HepG2 (cell line): ENCODE results near the gene NUP214. TPM values are rescaled to one million over a fixed set of nuclear protein-coding genes. Genes with fewer than 3 reads are reported as not detected.

Experiments
- ATAC-seq: fragments of 200-7000 bp; cut with Tn5 transposase; 3 replicates; pipeline ENCODE4 v1.9.1; 2020; ENCODE audit warnings: mild to moderate bottlenecking, moderate library complexity
- BruUV-seq: library from RNA; stranded (reverse); fragments of 400-500 nt; replicated peaks from 2 replicates; lab custom pipeline; 2021; lab: Mats Ljungman, UMichigan
- CTCF ChIA-PET: fragments of 300-600 bp; formaldehyde crosslinking; extraction: SDS; loops from one replicate; lab custom pipeline; 2021; ENCODE audit warnings: low total read pairs, inconsistent platforms, low intra/inter-chr PET ratio; lab: Yijun Ruan, JAX
- POLR2A ChIA-PET: fragments of 350-600 bp; sonication (Branson Sonifier 250); formaldehyde crosslinking; loops from one replicate; lab custom pipeline; 2020; ENCODE audit warnings: antibody characterized with exemption, inconsistent platforms; lab: Yijun Ruan, JAX
- DNase-seq: peaks from one replicate; pipeline ENCODE4 v3.0.0-alpha.2; 2015; ENCODE audit warnings: low spot score
- FAIRE-seq: peaks from 3 replicates; lab custom pipeline; 2011; peaks lifted over from hg19 to GRCh38; lab: Jason Lieb, UNC
- H2AFZ ChIP-seq: one replicate; pipeline ENCODE4 v1.6.1; 2011; ENCODE audit warnings: low read length, inconsistent platforms
- H3K27ac ChIP-seq: fragments of 300-600 bp; 3 replicates; pipeline ENCODE4 v1.8.0; 2011; ENCODE audit warnings: mixed run types, mild to moderate bottlenecking, mixed read lengths, low read length, inconsistent platforms; ENCODE audit not compliant: insufficient read depth; ENCODE audit errors: extremely low read length
- H3K27me3 ChIP-seq, 2 experiments: fragments of 200-600 bp in 1 of 2; 2 replicates in 1 of 2; 3 replicates in 1 of 2; pipeline versions ENCODE4 v1.6.0 to v1.8.0; 2011; ENCODE audit warnings: low read length in 2 of 2, mild to moderate bottlenecking in 2 of 2, moderate library complexity in 2 of 2, inconsistent platforms in 1 of 2; ENCODE audit not compliant: insufficient read depth in 2 of 2, control insufficient read depth in 1 of 2
- H3K36me3 ChIP-seq, 2 experiments: fragments of 200-600 bp in 1 of 2; replicated peaks in 1 of 2; 2 replicates in 1 of 2; 3 replicates in 1 of 2; pipeline versions ENCODE4 v1.5.1 to v1.8.0; 2011; ENCODE audit warnings: low read length in 2 of 2, inconsistent platforms in 1 of 2; ENCODE audit not compliant: insufficient read depth in 2 of 2, control insufficient read depth in 1 of 2
- H3K4me1 ChIP-seq: 2 replicates; pipeline ENCODE4 v1.5.1; 2012; ENCODE audit warnings: low read length, inconsistent platforms; ENCODE audit not compliant: insufficient read depth
- H3K4me2 ChIP-seq: 2 replicates; pipeline ENCODE4 v1.6.0; 2011; ENCODE audit warnings: low read depth, low read length, inconsistent platforms
- H3K4me3 ChIP-seq, 3 experiments: fragments of 200-600 bp in 1 of 3; sonication (generic), shearing (Covaris generic) in 1 of 3; replicated peaks in 1 of 3; 2 replicates each; pipeline ENCODE4 v1.5.1; 2011 to 2016; ENCODE audit warnings: low read length in 3 of 3, inconsistent platforms in 2 of 3, low read depth in 2 of 3, mild to moderate bottlenecking in 2 of 3, control low read depth in 1 of 3, mixed read lengths in 1 of 3; ENCODE audit not compliant: insufficient read depth in 1 of 3
- H3K79me2 ChIP-seq: one replicate; pipeline ENCODE4 v1.6.1; 2011; ENCODE audit warnings: low read length, inconsistent platforms; ENCODE audit not compliant: insufficient read depth
- H3K9ac ChIP-seq: 2 replicates; pipeline ENCODE4 v1.6.0; 2011; ENCODE audit warnings: mild to moderate bottlenecking, low read depth, low read length, inconsistent platforms; ENCODE audit not compliant: insufficient read depth
- H3K9me3 ChIP-seq: 2 replicates; pipeline ENCODE4 v1.5.1; 2012; ENCODE audit warnings: mild to moderate bottlenecking, low read length
- H4K20me1 ChIP-seq: 2 replicates; pipeline ENCODE4 v1.6.0; 2011; ENCODE audit warnings: inconsistent platforms, mild to moderate bottlenecking, low read length, moderate library complexity; ENCODE audit not compliant: insufficient read depth
- CBX1 ChIP-seq: IDR thresholded peaks from one replicate; pipeline ENCODE4 v1.6.1; 2016; ENCODE audit warnings: antibody characterized with exemption, low read depth
- FIP1L1 ChIP-seq: fragments of 200-400 bp; formaldehyde crosslinking; IDR thresholded peaks from 2 replicates; pipeline ENCODE4 v1.6.1; 2018; ENCODE audit warnings: low read depth, mild to moderate bottlenecking, low read length, moderate library complexity, borderline replicate concordance; ENCODE audit not compliant: insufficient read depth
- FOXA1 ChIP-seq, 2 experiments: fragments of 450-650 bp in 1 of 2; sonication (generic) in 1 of 2; formaldehyde crosslinking in 1 of 2; IDR thresholded peaks; 2 replicates each; pipeline versions ENCODE4 v1.4.0 to v1.6.1; 2016 to 2020; ENCODE audit warnings: missing genetic modification reagents in 1 of 2
- FOXA3 ChIP-seq: IDR thresholded peaks from 2 replicates; pipeline ENCODE4 v1.6.1; 2016; ENCODE audit warnings: missing genetic modification reagents, missing compliant biosample characterization
- HHEX ChIP-seq: IDR thresholded peaks from 2 replicates; pipeline ENCODE4 v1.6.1; 2016; ENCODE audit warnings: control low read depth
- JUND ChIP-seq: sonication (generic); formaldehyde crosslinking; IDR thresholded peaks from 2 replicates; pipeline ENCODE4 v1.8.0; 2022; ENCODE audit warnings: mild to moderate bottlenecking, missing genetic modification reagents
- KLF9 ChIP-seq: IDR thresholded peaks from 2 replicates; pipeline ENCODE4 v1.6.1; 2016; ENCODE audit warnings: low read depth
- NFE2L2 ChIP-seq: fragments of 150-350 bp; IDR thresholded peaks from 2 replicates; pipeline ENCODE4 v1.6.1; 2014; ENCODE audit warnings: low read length
- SNRNP70 ChIP-seq: fragments of 200-400 bp; formaldehyde crosslinking; IDR thresholded peaks from 2 replicates; pipeline ENCODE4 v1.6.1; 2017; ENCODE audit warnings: mild to moderate bottlenecking, low read depth, low read length, moderate library complexity
- TOPORS ChIP-seq: sonication (generic); formaldehyde crosslinking; IDR thresholded peaks from 2 replicates; pipeline ENCODE4 v1.8.0; 2023; ENCODE audit warnings: mild to moderate bottlenecking, missing genetic modification reagents
- ZNF570 ChIP-seq: sonication (generic); formaldehyde crosslinking; IDR thresholded peaks from 2 replicates; pipeline ENCODE4 v1.4.0; 2020; ENCODE audit warnings: mild to moderate bottlenecking, missing genetic modification reagents, borderline replicate concordance
- ZNF713 ChIP-seq: sonication (generic); formaldehyde crosslinking; IDR thresholded peaks from 2 replicates; pipeline ENCODE4 v1.4.0; 2020; ENCODE audit warnings: mild to moderate bottlenecking, missing genetic modification reagents
- ZNF788 ChIP-seq: sonication (generic); formaldehyde crosslinking; IDR thresholded peaks from 2 replicates; pipeline ENCODE4 v1.5.0; 2020; ENCODE audit warnings: mild to moderate bottlenecking, missing genetic modification reagents, borderline replicate concordance
- WGBS: methylation state at CpG from one replicate; pipeline ENCODE4 v1.1.6; 2017; ENCODE audit warnings: low lambda C conversion rate; 5-methylcytosine and 5-hydroxymethylcytosine counted together
- in situ Hi-C: cut with HindIII; loops from 2 replicates; pipeline ENCODE4 v1.10.0; 2017; ENCODE audit warnings: low pct_unique_long_range_greater_than_20kb; ENCODE audit not compliant: extremely low pct_ligation_motif_present
- intact Hi-C: fragments of 100-400 bp; cut with micrococcal nuclease; formaldehyde crosslinking; loops from one replicate; pipeline ENCODE4 v1.10.0; 2022; ENCODE audit not compliant: unreplicated experiment
- polyA plus RNA-seq, 8 experiments: library from polyadenylated mRNA; depleted of rRNA in 3 of 8; stranded (reverse) in 7 of 8; unstranded in 1 of 8; fragments of >200 nt; fragmentation: Illumina TruSeq in 4 of 8; extraction: Trizol in 4 of 8; gene quantifications; 2 replicates each; pipeline versions ENCODE4 v1.2.1 to v1.2.3, GENCODE V29; 2011 to 2016; ENCODE audit warnings: low read depth in 4 of 8, missing spikeins in 1 of 8, mixed read lengths in 1 of 8; ENCODE audit not compliant: insufficient read depth in 1 of 8
- total RNA-seq, 5 experiments: library from RNA; depleted of rRNA; stranded (reverse); fragments of >200 nt; fragmentation: Illumina TruSeq; extraction: Trizol; gene quantifications; 2 replicates each; pipeline ENCODE4 v1.2.3, GENCODE V29; 2016; ENCODE audit warnings: low read depth in 1 of 5
- TF ChIP-seq, protein P1 (sequence below): IDR thresholded peaks from 2 replicates; pipeline ENCODE4 v1.6.1; 2012; ENCODE audit warnings: inconsistent platforms

Gene NUP214
- total and polyA plus RNA-seq, 2 of the 13 experiments (the other 11 are each of a cell fraction or from before 2014, with no cell fraction given): 8.4 to 16.0 TPM

- no peaks in the 10 kb centered on the region for H3K36me3 ChIP-seq
- DNase-seq (no peak), FAIRE-seq (no peak), ATAC-seq (no peak)
- ChIA-PET CTCF (no interaction called here), POLR2A (interaction anchor here (1.7 to 4.5 kb wide), 2 partner anchors 24 to 27 kb away, joined by 6 to 19 read pairs; partner anchors contain the start of gene NUP214)
- no peak overlapping the region for H3K27ac ChIP-seq
- no peak overlapping the region for H3K9ac ChIP-seq
- in situ Hi-C loops (no loop called here), intact Hi-C loops (no loop called here)
- TF ChIP-seq CBX1: no peak
- TF ChIP-seq JUND: no peak
- no peak for TF ChIP-seq KLF9
- TF ChIP-seq SNRNP70: no peak
- no peak for TF ChIP-seq TOPORS
- no peak for TF ChIP-seq FIP1L1
- no peak for TF ChIP-seq HHEX (CRISPR knock-in tag)
- no peak for TF ChIP-seq ZNF788
- TF ChIP-seq, protein P1, sequence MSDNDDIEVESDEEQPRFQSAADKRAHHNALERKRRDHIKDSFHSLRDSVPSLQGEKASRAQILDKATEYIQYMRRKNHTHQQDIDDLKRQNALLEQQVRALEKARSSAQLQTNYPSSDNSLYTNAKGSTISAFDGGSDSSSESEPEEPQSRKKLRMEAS: no peak
- no peak for TF ChIP-seq ZNF713 (CRISPR knock-in tag)
- TF ChIP-seq ZNF570: no peak
- TF ChIP-seq NFE2L2: no peak
- TF ChIP-seq FOXA3 (CRISPR knock-in tag): no peak
- TF ChIP-seq FOXA1 (IDR thresholded peaks at IDR 0.05): no peak
- no peak for TF ChIP-seq FOXA1 (CRISPR knock-in tag; IDR thresholded peaks at IDR 0.05)
- no peak overlapping the region for H3K4me3 ChIP-seq
- H3K79me2 ChIP-seq: no peaks in the 10 kb centered on the region
- no TSS peak for BruUV-seq
- 0 out of 2 replicates have a peak overlapping the region, but pooled peaks have one; percentile 93 for H3K4me2 ChIP-seq
- H4K20me1 ChIP-seq: no peaks in the 10 kb centered on the region
- H3K27me3 ChIP-seq: peaks cover 2 to 36% of the 10 kb centered on the region in 2 experiments; a peak in 4 of 5 replicates
- H3K9me3 ChIP-seq: no peaks in the 10 kb centered on the region
- peaks cover 30% of the 10 kb centered on the region for H3K4me1 ChIP-seq
- no peak overlapping the region for H2AFZ ChIP-seq
- no CpG with 5 or more reads among the region's 8 CpGs for WGBS
Measured at GRCh38 chr9:131097948-131098278, 27.5 kb upstream of the NUP214 start.
